ENCODE measurements around the gene BCLAF3. TPM values are rescaled to one million over a fixed set of nuclear protein-coding genes. Genes with fewer than 3 reads are reported as not detected.

BCLAF3 gene
- polyA plus RNA-seq, 1 donor from 2014 or later, result 34.6 TPM

GRCh38 chrX:20015422-20015821 is 24.6 kb upstream of the BCLAF3 start (continued):
- no peak for TF ChIP-seq EZH2 (IDR thresholded peaks at IDR 0.05; ENCODE audit: borderline replicate concordance, insufficient read depth, low read length, poor library complexity, severe bottlenecking)

GRCh38 chrX:20011608-20012007 is 20.7 kb upstream of the BCLAF3 start:
- H3K4me3 ChIP-seq (ENCODE audit: low read length), result no peak overlapping the region
- H3K79me2 ChIP-seq (replicated peaks; ENCODE audit: insufficient read depth, low read length), result no peaks in the 10 kb centered on the region
- H3K4me2 ChIP-seq (ENCODE audit: low read length), result no peak overlapping the region
- H3K36me3 ChIP-seq (ENCODE audit: insufficient read depth, low read length), result no peaks in the 10 kb centered on the region
- no peak overlapping the region for H2AFZ ChIP-seq (ENCODE audit: low read depth, low read length)
- H3K9ac ChIP-seq (ENCODE audit: low read length), result no peak overlapping the region
- no peaks in the 10 kb centered on the region for H3F3A ChIP-seq (ENCODE audit: insufficient read depth, low read length, poor library complexity, severe bottlenecking)
- no peaks in the 10 kb centered on the region for H4K20me1 ChIP-seq (ENCODE audit: insufficient read depth)
- TF ChIP-seq EZH2 (IDR thresholded peaks at IDR 0.05; ENCODE audit: borderline replicate concordance, insufficient read depth, low read length, poor library complexity, severe bottlenecking) (no peak), CTCF (IDR thresholded peaks at IDR 0.05; ENCODE audit: poor library complexity, severe bottlenecking) (no peak), TAF1 (IDR thresholded peaks at IDR 0.05; ENCODE audit: low read depth) (no peak), POLR2AphosphoS5 (IDR thresholded peaks at IDR 0.05) (no peak), EP300 (conservative IDR thresholded peaks at IDR 0.05; ENCODE audit: poor library complexity, severe bottlenecking) (no peak), RAD21 (conservative IDR thresholded peaks at IDR 0.05) (no peak), REST (IDR thresholded peaks at IDR 0.05; ENCODE audit: borderline replicate concordance) (no peak), MXI1 (conservative IDR thresholded peaks at IDR 0.05; ENCODE audit: poor library complexity, severe bottlenecking) (no peak), SMC3 (conservative IDR thresholded peaks at IDR 0.05; ENCODE audit: poor library complexity) (no peak)
- H3K27ac ChIP-seq (ENCODE audit: low read length), result no peak overlapping the region
- H3K27me3 ChIP-seq (ENCODE audit: insufficient read depth, low read depth, low read length), result no peaks in the 10 kb centered on the region
- H3K9me3 ChIP-seq (ENCODE audit: low read length), result no peaks in the 10 kb centered on the region
- H3K9me2 ChIP-seq (ENCODE audit: insufficient read depth, low read length), result no peaks in the 10 kb centered on the region

GRCh38 chrX:20007962-20008622 is 17.2 kb upstream of the BCLAF3 start:
- Histone ChIP-seq H3K27me3 (ENCODE audit: insufficient read depth, low read depth, low read length) (no peaks in the 10 kb centered on the region), H2AFZ (ENCODE audit: low read depth, low read length) (no peak overlapping the region), H3F3A (ENCODE audit: insufficient read depth, low read length, poor library complexity, severe bottlenecking) (no peaks in the 10 kb centered on the region), H3K27ac (ENCODE audit: low read length) (no peak overlapping the region), H4K20me1 (ENCODE audit: insufficient read depth) (no peaks in the 10 kb centered on the region), H3K9ac (ENCODE audit: low read length) (no peak overlapping the region), H3K36me3 (ENCODE audit: insufficient read depth, low read length) (no peaks in the 10 kb centered on the region), H3K4me3 (ENCODE audit: low read length) (no peak overlapping the region), H3K9me3 (ENCODE audit: low read length) (no peaks in the 10 kb centered on the region), H3K79me2 (replicated peaks; ENCODE audit: insufficient read depth, low read length) (no peaks in the 10 kb centered on the region), H3K4me2 (ENCODE audit: low read length) (no peak overlapping the region), H3K9me2 (ENCODE audit: insufficient read depth, low read length) (no peaks in the 10 kb centered on the region)
- no peak for TF ChIP-seq RAD21 (conservative IDR thresholded peaks at IDR 0.05)
- no peak for TF ChIP-seq POLR2AphosphoS5 (IDR thresholded peaks at IDR 0.05)
- TF ChIP-seq EP300 (conservative IDR thresholded peaks at IDR 0.05; ENCODE audit: poor library complexity, severe bottlenecking), result no peak
- no peak for TF ChIP-seq EZH2 (IDR thresholded peaks at IDR 0.05; ENCODE audit: borderline replicate concordance, insufficient read depth, low read length, poor library complexity, severe bottlenecking)
- no peak for TF ChIP-seq CTCF (IDR thresholded peaks at IDR 0.05; ENCODE audit: poor library complexity, severe bottlenecking)
- TF ChIP-seq REST (IDR thresholded peaks at IDR 0.05; ENCODE audit: borderline replicate concordance), result no peak

Measured in neural cell (in vitro differentiated cells).